HG03175 (cell line): ENCODE data around the gene NME3.
A peak's percentile ranks its signal among the peaks of the same experiment; 100 is the strongest.

Source experiments
- ATAC-seq: cut with Tn5 transposase; IDR thresholded peaks from one replicate; pipeline ENCODE4 v1.9.1; 2021; ENCODE audit warnings: mild to moderate bottlenecking, moderate library complexity; ENCODE audit not compliant: unreplicated experiment

Gene NME3

DNA sequence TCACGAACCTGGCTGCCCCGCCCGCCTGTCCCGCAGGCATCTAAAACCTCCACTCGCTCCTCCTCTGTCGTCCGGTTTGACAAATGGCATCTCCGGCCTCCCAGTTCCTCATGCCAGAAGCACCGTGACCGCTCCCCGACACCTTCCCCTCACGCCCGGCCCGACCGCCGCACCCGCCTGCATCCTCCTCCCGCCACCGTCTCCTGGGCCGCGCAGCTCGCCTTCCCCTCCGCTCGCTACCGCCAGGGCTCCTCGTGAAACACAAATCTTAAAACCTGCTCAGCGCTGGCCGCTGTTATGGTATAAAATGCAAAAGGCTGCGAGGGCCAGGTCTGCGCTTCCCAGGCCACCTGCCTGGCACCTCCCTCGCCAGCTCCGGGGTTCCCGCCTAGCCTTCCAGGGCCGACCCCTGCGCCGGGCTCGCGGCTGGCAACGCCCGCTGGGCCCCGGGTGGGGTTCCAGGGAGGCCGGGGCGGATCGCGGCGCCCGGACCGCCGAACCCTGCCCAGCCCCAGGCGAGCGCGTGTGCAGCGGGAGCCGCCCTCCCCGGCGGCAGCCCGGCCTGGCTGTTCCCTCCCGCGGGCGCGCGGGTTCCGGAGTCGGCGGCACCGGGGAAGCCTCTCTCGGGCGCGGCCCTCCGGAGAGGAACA, 10.5 kb upstream of the NME3 start:
- ATAC-seq, result no peak

DNA sequence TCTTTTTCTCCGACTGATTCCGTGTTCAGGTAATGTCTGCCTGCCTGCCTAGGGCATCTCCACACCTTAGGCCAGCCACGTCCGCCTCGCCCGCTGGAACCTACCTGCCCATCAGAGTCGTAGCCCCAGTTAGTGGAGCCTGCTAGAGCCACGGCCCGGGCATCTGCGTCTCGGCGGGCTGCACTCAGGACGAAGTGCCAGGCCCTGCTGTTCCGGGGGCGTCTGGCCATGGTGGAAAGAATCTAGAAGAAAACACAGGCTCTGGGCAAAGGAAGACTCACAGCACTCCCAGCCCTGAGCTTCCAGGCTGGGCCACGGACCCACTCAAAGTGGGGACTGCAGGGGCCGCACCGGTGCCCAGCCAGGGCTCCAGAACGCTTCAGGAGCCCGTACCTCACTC, 9.9 kb upstream of the NME3 start:
- ATAC-seq, result no peak

GRCh38 chr16:1780677-1781072, 9.3 kb upstream of the NME3 start:
- ATAC-seq, result no peak

DNA sequence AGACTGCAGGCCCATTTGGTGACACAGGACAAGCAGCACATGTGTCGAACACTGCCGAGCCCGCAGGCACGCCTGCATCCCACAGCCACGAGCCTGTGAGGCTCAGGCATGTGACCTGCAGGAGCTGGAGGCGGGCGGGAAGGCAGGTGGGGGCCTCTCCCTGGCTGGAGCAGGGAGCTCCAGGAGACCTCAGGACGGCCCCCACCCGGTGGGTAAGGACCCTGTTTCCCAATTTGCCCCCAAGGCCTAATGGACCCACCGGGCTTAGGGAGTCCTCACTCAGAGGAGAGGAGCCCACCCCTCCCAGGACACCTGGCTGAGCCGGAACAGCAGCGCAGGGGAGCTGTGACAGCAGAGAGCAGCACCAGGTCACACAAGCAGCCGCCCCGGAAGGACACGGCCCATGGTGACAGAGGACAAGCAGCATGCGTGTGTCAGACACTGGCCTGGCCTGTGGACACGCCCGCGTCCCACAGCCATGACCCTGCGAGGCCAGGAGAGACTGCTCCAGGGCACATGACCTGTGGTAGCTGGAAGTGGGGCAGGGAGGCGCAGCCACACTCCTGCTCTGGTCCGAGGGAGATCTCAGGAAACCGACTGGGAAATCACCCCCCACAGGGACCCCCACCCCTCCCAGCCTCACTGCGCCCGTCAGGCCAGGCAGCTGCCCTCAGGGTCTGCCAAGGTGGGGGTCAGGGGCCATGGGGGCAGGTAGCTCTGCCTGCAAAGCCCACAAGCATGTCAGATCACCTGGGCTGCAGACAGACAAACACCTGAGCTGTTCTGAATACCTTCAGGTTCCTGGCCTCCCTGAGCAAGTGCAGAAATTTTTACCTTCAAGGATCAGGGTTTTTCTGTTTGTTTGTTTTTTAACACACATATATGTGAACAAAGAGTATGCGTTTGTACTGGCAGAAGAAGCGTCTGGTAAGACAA, 8.7 kb upstream of the NME3 start:
- ATAC-seq, result no peak

DNA sequence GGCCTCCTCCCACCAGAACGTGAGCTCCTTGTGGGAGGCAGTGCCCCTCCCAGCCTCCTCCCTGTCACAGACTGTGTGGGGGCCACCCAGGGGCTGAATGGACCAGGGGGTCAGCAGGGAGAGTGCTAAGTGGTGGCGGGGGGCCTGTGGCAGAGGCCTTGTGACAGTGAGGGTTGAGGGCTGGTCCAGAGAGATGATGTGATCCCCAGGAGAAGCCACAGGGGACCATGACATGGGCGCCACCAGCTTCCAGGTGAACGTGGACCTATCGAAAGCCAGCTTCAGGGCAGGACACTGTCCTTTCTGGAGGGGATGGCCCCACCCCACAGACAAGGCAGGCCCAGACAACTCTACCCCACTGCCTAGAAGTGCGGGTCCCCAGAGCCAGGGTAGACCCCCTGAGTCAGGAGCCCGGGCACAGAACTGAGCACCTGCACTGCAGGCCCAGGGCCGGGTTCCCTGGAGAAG, 7.9 kb upstream of the NME3 start:
- no peak for ATAC-seq

GRCh38 chr16:1778200-1779179, 7.1 kb upstream of the NME3 start:
- no peak for ATAC-seq

DNA sequence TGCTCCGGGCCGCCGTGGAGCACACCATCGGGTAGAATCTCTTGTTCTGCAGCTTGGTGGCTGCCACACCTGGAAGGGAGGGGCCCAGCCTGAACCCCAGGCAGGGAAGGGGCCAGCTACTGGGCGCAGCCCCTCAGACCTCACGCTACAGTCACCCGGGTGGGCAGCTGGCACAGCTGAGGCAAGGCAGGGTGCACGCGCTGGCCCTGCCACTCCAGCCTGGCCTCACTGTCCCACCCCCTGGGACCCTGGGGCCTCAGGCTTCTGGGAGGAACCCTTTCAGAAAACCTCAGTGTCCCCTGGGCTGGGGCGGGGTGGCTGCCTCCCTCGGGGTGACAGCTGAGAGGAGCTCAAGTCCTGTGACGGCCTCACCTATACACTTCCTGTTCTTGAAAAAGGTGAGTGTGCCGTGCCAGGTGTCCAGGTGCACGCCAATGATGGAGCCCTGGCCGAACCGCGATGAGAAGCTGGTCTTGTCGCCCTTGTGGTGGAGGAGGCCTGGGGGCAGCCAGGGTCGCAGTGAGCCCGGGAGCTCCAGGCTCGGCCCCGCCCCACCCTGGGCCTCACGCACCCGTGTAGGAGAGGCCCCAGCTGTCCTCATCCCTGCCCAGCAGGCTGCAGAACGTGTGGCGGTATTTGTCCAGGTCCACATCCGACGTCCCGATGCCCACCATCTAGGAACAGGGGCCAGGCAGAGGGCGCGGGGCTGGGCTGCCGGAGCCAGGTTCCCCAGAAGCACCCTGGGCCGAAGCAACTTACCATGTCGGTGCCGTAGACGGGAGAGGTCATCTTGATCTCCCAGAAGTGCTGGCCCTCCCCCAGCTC, 6.2 kb upstream of the NME3 start:
- ATAC-seq, result no peak

GRCh38 chr16:1776991-1777374, 5.6 kb upstream of the NME3 start:
- no peak for ATAC-seq

- ATAC-seq, result no peak
Measured at GRCh38 chr16:1776672-1776955, 5.3 kb upstream of the NME3 start.

DNA sequence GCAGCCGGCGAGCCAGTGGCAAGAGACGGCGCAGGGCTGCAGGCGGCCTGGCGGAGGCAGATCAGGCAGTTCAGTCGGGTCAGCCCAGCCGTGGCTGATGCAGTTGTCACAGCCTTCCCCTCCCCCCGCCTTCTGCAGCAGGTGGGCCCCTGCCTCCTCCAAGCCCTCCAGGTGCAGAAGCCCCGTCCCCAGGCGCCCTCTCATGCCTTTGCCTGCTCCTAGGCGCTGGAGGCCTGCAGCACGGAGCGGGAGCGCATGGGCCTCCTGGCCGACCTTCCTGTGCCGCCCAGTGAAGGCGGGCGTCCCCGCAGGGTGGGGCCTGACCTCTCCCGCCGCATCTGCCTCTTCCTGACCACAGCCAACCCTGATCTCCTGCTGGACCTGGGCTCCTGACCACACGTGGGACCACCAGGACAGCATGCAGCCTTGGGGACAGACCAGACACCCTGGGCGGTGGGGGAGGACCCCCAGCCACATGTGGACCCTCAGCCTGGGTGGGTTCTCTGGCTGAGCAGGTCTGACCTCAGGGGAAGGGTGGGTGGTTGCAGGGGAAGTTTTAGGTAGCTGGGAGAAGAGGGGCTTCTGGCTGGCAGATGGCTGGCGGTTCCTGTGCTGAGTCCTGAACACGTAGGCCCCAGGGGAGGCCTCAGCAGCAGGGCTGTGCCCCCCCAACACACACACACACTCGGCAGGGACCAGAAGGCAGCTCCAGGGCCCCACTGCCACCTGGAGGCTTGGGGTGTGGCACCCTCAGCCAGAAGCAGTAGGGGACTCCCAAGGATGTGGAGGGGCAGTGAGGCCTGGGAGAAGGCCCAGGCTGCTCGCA, 4.7 kb upstream of the NME3 start:
- no peak for ATAC-seq

GRCh38 chr16:1775006-1775845, 3.9 kb upstream of the NME3 start:
- ATAC-seq, result no peak

DNA sequence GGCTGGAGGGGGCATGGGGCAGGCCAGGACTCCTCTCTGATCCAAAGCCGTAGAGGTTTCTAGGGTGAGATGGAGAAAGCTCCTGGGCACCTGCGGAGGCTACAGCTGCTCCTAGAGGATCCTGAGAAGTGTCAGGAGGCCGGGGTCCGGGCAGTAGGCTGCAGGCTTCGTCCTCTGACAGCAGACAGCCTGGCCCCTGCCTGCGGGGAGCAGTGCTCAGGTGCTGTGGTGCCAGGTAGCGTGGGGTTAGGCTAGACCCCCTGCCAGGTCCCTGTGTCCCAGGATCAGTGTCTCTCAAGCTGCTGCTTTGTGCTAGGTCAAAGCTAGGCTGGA, 3.1 kb upstream of the NME3 start:
- ATAC-seq, result no peak

GRCh38 chr16:1773703-1774447, 2.5 kb upstream of the NME3 start:
- no peak for ATAC-seq

DNA sequence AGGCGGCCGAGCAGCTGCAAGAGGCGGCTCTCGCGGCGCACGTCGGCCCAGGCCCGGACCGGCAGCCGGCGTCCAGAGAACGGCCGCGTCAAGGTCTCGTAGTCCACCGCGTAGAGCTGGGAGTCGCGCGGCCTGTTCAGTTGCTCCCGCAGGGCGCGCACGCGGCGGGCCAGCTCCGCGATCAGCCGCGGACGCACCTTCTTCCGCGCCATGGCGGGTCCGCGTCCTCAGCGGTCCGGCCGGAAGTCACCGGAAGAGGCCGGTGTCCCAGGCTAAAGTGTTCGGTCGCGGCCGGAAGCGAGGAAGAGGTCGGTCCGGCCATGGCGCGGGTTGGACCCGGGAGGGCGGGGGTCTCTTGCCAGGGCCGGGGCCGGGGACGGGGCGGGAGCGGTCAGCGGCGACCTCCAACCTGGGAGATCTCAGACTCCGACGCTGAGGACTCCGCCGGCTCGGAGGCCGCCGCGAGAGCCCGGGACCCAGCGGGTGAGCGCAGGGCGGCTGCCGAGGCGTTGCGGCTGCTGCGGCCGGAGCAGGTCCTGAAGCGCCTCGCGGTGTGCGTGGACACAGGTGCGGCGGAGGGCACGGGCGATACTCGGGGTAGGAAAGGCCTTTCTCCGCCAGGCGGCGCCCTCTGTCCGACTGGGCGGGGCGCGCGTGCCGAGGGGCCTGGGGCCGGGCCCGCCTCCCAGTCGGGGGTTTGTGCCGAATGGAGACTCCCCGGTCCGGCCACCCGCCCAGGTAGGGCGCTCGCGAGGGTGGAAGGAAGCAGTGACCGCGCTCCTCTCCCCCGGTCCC, 1.8 kb upstream of the NME3 start, which contains the start of gene MRPS34:
Gene MRPS34, minus strand, starts transcription at position 227 of the 795 bp plus-strand sequence. Its CDS starts 15 bp downstream, at position 212.
- peak; percentile 54 for ATAC-seq

GRCh38 chr16:1772362-1772907, 1.1 kb upstream of the NME3 start, which contains the start of gene EME2:
EME2 (plus strand) TSS chr16:1772810; CDS start chr16:1773228, 418 bp downstream.
- ATAC-seq, result no peak

DNA sequence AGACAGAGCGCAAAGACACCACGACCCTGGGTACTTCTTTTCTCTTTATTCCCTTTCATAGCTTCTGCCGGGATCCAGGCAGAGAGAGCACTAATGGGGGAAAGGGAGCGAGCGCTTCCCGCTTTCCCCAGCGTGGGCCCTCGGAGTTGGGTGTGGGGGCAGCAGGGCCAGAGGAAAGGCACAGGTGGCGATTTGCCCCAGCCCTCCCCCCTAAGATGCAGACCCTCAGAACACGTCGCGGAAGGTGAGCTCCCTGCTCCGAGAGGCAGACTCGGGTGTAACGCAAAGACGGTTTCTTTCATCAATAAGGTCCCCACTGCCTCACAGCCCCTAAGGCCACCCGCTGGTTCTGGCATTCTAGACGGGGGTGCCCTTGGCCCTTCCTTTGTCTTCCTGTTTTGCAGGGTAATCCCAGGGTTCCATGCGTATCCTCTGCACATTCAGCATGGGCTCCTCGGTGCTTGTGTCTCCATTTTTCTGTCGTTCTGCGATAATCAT, 570 bp upstream of the NME3 start:
- ATAC-seq, result no peak
